ENCODE data around the gene GUSB.
"Not testable (repeated sequence)": the region's sequence is repeated elsewhere in the genome, so short reads cannot be mapped to it uniquely, and the experiment has no call there.

Gene GUSB

DNA sequence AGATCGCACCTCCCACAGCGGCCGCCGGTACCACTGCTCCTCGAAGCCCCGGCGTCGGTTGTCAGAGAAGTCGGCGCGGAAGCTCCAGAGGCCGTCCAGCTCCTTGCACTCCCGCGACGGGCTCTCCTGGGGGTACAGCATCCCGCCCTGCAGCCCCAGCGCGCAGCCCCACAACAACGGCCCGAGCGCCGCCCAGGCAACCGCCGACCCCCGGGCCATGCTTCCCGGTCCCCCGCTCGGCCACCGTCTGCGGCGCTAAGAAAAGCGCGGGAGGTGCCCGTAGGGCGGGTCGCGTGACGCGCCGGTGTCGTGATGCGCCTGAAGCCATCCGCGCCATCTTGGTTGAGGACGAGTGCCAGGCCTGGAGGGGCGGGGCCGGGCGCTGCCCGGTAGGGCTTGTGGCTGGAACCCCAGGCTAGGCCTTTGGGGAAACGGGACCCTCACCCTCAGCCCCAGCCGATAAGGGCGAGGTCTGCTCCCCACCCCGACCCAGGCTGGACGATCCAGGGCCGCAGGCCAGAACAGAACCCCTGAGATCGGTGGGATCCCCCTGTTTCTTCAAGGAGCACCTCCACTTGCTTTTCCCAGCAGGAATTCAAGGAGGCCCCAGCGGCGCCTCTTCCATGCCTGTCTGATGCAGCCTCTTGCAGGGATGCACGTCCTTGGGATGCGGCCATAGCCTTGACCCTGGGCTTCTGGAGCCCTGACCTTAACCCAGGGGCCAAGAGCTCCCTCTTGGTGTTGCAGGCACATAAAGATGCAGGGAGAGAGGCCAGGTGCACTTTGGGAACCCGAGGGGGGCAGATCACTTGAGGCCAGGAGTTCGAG lies at the start of gene GUSB:
GUSB (minus strand) TSS at position 249 of the 828 bp plus-strand sequence; CDS start at position 219, 30 bp downstream.
- peak; percentile 85 for DNase-seq

DNA sequence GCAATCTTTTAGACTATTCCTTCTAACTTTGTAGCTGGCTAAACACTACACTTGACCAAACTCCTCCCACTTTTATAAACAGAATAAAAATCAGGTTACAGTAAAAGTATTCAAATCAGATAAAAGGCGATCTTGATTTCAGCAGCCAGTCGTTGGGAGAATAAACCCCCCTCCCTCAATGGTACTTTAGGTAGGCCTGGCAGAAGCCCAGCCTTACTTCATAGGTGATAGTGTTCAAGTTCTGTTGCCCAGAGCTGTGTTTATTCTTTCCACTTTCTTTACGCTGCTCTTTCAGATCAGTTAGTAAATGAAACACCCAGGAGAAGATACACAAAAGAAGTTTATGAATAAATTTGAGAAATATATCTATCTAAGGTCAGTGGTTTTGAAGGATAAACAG lies 46.3 kb upstream of the GUSB start:
- DNase-seq, result not testable (repeated sequence)

- no peak for DNase-seq
Observed at GRCh38 chr7:66016131-66016461, 34.1 kb upstream of the GUSB start.

GRCh38 chr7:66015440-66016130 lies 33.6 kb upstream of the GUSB start:
- no peak for DNase-seq

DNA sequence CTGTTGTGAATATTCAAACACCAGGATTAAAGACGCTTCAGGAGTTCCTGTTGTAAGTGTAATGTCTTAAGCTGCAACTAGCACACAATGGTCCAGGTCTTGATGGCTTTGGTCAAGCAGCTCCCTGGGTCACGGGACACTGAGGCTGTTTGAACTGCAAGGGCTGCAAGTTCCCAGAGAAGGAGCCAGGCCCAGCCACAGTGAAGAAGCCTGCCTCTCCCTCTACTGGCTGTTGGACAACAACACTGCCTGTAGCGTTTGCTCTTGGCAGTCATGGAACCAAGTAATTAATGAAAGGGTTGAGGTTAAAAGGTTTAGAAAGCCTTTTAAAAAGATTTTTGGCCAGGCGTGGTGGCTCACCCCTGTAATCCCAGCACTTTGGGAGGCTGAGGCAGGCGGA lies 31.9 kb upstream of the GUSB start:
- DNase-seq, result no peak

DNA sequence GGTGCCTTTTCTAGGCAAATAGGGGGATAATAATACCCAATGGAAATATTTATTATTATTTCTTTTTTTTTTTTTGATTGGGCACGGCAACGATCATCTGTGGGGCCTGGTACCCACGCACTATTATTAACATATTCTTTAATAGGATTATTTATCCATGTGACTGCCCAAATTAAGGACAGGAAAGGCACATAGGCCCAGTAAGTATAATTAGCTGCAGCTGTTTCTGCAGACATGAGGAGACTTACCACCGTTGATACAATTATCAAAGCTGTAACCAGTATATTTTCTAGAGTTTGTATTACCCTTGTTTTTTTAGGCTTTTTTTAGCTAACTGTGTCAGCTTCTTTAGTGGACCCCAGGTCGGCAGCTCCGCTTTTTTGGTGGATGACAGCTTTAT lies 25.2 kb upstream of the GUSB start:
- DNase-seq, result no peak

- not testable (repeated sequence) for DNase-seq
Observed at GRCh38 chr7:66005115-66005671, 23.2 kb upstream of the GUSB start.

DNA sequence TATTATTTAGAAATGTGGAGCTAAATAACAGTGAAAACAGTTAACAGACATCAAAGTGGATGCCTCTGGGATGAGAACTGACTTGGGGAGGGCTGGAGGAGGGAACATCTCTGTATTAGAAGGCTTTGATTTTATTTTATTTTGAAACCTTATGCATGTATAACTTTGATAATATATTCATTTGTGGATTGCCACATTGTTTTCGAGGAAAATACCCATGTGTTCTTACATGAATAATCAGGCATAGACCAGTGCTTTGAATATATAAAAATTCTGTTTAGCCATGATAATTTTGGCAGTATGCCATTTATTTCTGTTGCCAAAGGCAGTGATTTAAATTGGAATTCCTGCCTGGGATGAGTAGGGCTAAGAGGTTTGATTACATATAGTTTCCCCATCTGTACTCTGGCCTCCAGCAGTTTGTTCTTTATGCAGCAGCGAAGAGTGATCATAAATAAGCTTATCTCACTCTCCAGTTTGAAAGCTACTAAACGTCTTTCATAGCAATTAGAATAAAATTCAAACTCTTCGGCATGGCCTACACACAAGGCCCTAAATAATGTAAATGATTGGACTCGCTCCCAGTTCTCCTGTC lies 18.9 kb upstream of the GUSB start:
- not testable (repeated sequence) for DNase-seq

GRCh38 chr7:65994984-65995383 lies 13.0 kb upstream of the GUSB start:
- not testable (repeated sequence) for DNase-seq

DNA sequence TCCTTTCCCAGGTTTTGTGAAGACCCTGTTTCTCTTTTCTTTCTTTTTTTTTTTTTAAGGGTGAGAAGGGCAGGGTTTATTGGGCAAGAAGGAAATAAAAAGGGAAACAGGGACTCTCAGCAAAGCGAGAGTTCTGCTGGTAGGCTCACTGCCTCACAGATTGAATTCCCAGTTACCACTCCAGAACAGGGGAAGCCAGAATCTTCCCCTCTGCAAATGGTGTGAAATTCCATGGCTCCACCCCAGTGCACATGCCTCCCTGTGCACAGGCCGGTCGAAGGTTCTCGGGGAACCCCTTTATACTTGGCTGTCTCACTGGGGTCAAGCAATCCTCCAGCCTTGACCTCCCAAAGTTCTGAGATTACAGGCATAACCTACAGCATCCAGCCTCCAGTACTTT lies 10.5 kb upstream of the GUSB start:
- no peak for DNase-seq

GRCh38 chr7:65991829-65992228 lies 9.8 kb upstream of the GUSB start:
- not testable (repeated sequence) for DNase-seq

DNA sequence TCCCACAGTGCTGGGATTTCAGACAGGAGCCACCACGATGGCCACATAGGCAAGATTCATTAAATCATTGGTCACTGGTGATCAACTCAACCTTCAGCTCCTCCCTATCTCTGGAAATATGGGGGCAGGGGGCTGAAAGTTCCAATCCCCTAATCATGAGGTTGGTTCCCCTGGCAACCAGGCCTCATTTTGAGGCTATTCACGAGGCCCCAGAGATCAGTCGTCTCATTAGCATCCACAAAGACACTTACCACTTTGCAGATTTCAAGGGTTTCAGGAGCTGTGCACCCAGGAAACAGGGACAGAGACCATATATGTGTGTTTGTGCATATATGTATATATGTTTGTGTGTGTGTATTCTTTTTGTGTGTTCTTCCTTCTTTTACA lies 7.7 kb upstream of the GUSB start:
- no peak for DNase-seq

DNA sequence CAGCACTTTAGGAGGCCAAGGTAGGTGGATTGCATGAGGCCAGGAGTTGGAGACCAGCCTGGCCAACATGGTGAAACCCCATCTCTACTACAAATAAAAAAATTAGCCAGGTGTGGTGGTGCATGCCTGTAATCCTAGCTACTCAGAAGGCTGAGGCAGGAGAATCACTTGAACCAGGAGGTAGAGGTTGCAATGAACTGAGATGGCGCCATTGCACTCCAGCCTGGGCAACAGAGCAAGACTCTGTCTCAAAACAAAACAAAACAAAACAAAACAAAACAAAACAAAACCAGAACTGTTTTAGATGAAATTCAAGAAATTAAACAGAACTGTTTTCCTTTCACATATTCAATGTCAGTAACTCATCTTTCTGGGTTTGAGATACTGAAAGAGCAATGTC lies 6.5 kb upstream of the GUSB start:
- DNase-seq, result not testable (repeated sequence)

DNA sequence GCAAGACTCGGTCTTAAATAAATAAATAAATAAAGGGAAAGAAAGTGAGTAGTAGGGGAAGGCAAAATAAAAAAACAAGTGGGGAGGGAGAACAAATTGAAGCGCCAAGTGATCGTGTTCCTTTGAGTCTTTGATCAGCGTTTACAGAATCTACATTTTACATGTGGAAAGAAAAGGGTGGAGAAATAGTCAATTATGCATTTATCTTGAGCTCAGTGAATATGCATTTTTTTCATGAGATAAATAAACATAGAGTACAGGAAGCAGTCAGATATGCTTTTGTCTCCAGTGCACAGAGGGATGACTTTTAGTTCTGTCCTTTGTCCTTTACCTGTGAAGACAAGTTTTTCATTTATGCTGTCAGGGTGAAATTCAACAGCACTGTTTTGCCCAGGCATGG lies 6.1 kb upstream of the GUSB start:
- no peak for DNase-seq

GRCh38 chr7:65983965-65984658 lies 2.1 kb upstream of the GUSB start:
- DNase-seq, result no peak

DNA sequence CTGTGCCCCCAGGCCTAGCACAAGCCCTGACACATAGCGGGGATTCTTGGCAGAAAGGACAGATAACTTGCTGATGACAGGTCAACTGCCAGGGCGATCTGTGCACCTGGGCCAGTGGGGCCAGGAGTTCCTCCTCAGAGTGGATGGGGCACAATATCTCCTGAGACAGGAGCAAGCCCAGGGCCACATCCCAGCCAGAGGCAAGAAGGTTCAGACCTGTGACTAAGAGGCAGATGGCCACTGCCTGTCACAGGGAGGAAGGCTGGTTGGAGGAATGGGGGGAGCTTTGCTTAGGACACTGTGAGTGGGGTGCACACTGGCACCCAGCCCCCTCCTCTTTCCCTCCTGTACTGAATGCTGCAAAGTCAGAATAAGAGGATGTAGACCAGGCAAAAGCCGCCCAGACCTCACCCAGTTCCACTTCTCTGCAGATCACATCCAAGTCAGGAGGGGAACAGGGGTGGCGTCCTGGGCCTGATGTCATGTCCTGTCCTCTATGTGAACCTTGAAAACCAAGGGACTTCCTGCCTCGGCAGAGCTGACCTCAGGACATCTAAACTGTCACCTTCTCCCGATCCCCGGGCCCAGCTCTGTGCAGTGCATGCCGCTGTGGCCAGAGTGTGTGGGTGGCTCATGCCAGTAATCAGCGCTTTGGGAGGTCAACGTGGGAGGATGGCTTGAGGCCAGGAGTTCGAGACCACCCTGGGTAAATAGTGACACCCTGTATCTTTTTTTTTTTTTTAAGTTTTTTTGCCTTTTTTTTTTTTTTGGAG lies 1.3 kb downstream of the GUSB start:
- DNase-seq, result peak; percentile 78

- DNase-seq, result no peak
Observed at GRCh38 chr7:65979583-65980477, 2.2 kb downstream of the GUSB start.

DNA sequence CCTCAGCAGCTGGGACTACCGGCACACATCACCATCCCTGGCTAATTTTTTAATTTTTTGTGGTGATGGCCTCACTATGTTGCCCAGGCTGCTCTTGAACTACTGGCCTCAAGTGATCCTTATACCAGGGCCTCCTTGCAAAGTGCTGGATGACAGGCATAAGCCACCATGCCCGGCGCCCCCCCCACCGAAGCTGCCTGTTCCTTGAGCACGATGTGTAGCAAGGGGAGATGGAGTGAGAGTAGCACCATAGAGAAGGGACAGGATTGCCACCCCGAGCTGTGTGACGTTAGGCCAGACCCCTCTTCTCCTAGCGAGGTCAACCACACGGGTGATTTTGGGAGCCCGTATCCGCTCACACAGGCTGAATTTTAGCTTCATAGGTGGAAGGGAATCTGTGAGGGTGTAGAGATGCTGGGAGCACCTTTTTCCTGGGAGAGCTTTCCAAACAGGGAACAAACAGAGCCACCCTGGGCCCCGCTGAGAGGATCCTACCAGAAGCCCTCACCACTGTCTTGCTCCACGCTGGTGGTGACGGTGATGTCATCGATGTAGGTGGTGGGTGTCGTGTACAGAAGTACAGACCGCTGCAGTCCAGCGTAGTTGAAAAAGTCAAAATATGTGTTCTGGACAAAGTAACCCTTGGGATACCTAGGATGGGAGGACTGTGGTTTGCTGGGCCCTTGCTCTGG lies 3.0 kb downstream of the GUSB start:
- no peak for DNase-seq

- DNase-seq, result no peak
Observed at GRCh38 chr7:65976659-65977196, 5.3 kb downstream of the GUSB start.

DNA sequence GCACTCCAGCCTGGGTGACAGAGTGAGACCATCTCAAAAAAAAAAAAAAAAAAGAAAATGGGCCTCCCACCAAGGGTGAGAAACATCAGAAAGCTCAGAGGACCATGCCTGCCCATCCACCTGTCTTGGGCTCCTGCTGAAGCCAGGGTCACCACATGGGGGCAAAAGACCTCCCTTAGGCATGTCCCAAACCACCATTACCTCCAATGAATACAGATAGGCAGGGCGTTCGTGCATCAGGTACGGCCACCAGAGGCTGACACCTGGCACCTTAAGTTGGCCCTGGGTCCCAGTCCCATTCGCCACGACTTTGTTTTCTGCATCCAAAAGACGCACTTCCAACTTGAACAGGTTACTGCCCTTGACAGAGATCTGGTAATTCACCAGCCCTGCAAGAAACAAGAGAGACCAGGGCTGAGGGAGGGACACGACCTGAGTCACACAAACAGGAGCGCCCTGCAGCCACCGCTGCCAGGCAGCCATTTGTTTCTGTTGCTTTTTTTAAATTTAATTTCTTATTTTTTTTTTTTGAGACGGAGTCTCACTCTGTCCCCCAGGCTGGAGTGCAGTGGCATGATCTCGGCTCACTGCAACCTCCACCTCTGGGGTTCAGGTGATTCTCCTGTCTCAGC lies 6.1 kb downstream of the GUSB start:
- no peak for DNase-seq
